HK-2 (cell line): Measurements from ENCODE around the gene ARHGAP10.
"Not testable (repeated sequence)": the region's sequence is repeated elsewhere in the genome, so short reads cannot be mapped to it uniquely, and the experiment has no call there.

Experiments used
- DNase-seq: peaks from one replicate; pipeline ENCODE4 v3.0.0-alpha.2; 2018; ENCODE audit not compliant: unreplicated experiment

Gene ARHGAP10

GRCh38 chr4:147901388-147901787, 169.5 kb downstream of the ARHGAP10 start:
- no peak for DNase-seq

GRCh38 chr4:147901916-147902315, 170.0 kb downstream of the ARHGAP10 start:
- DNase-seq, result no peak

- no peak for DNase-seq
These were observed 177.3 kb downstream of the ARHGAP10 start for GRCh38 chr4:147909225-147909624.

- DNase-seq, result no peak
These were observed 178.4 kb downstream of the ARHGAP10 start for GRCh38 chr4:147910315-147910714.

- DNase-seq, result not testable (repeated sequence)
These were observed 180.2 kb downstream of the ARHGAP10 start for GRCh38 chr4:147912106-147912505.

GRCh38 chr4:147913137-147913536, 181.2 kb downstream of the ARHGAP10 start:
- DNase-seq, result no peak

GRCh38 chr4:147916351-147916750, 184.5 kb downstream of the ARHGAP10 start:
- DNase-seq, result no peak

- DNase-seq, result no peak
These were observed 191.5 kb downstream of the ARHGAP10 start for GRCh38 chr4:147923381-147923780.

- DNase-seq, result no peak
These were observed 192.0 kb downstream of the ARHGAP10 start for GRCh38 chr4:147923854-147924253.

- DNase-seq, result peak; percentile 21
These were observed 192.9 kb downstream of the ARHGAP10 start for GRCh38 chr4:147924604-147925412.

- DNase-seq, result no peak
These were observed 195.7 kb downstream of the ARHGAP10 start for GRCh38 chr4:147927377-147928137.

GRCh38 chr4:147928400-147928799, 196.5 kb downstream of the ARHGAP10 start:
- no peak for DNase-seq

GRCh38 chr4:147929746-147930145, 197.9 kb downstream of the ARHGAP10 start:
- no peak for DNase-seq

GRCh38 chr4:147933316-147933715, 201.4 kb downstream of the ARHGAP10 start:
- DNase-seq, result no peak

GRCh38 chr4:147933779-147934178, 201.9 kb downstream of the ARHGAP10 start:
- no peak for DNase-seq

- DNase-seq, result no peak
These were observed 206.6 kb downstream of the ARHGAP10 start for GRCh38 chr4:147938496-147938895.

GRCh38 chr4:147940171-147940570, 208.3 kb downstream of the ARHGAP10 start:
- no peak for DNase-seq

- no peak for DNase-seq
These were observed 209.5 kb downstream of the ARHGAP10 start for GRCh38 chr4:147941373-147941772.

GRCh38 chr4:147942729-147943128, 210.8 kb downstream of the ARHGAP10 start:
- no peak for DNase-seq

GRCh38 chr4:147943159-147943638, 211.3 kb downstream of the ARHGAP10 start:
- no peak for DNase-seq

GRCh38 chr4:147944249-147944648, 212.4 kb downstream of the ARHGAP10 start:
- DNase-seq, result no peak

- DNase-seq, result no peak
These were observed 212.9 kb downstream of the ARHGAP10 start for GRCh38 chr4:147944670-147945260.
